ENCODE data around the gene FUT8.

DNA sequence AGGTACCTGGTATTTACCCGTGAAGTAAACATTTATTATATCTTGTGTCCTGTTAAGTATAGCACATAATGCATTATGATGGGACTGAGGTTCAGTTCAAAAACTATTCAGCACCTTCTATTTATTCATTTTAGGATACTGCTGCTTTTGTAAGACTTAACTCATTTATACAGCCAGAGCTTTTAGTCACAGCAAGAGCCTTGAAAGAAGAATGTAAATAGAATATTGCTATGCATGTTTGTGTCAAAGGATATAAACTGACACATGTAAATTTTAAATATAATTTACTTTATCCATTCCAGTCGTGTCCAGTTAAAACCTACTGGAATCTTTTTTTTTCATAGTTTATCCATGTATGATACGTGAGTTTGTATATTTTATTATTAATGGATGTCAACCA, 168.8 kb downstream of the FUT8 start:
- TF ChIP-seq, protein P1, sequence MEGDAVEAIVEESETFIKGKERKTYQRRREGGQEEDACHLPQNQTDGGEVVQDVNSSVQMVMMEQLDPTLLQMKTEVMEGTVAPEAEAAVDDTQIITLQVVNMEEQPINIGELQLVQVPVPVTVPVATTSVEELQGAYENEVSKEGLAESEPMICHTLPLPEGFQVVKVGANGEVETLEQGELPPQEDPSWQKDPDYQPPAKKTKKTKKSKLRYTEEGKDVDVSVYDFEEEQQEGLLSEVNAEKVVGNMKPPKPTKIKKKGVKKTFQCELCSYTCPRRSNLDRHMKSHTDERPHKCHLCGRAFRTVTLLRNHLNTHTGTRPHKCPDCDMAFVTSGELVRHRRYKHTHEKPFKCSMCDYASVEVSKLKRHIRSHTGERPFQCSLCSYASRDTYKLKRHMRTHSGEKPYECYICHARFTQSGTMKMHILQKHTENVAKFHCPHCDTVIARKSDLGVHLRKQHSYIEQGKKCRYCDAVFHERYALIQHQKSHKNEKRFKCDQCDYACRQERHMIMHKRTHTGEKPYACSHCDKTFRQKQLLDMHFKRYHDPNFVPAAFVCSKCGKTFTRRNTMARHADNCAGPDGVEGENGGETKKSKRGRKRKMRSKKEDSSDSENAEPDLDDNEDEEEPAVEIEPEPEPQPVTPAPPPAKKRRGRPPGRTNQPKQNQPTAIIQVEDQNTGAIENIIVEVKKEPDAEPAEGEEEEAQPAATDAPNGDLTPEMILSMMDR (IDR thresholded peaks at IDR 0.05; ENCODE audit: low read depth, low read length, missing input control): no peak
- TF ChIP-seq, protein P2, sequence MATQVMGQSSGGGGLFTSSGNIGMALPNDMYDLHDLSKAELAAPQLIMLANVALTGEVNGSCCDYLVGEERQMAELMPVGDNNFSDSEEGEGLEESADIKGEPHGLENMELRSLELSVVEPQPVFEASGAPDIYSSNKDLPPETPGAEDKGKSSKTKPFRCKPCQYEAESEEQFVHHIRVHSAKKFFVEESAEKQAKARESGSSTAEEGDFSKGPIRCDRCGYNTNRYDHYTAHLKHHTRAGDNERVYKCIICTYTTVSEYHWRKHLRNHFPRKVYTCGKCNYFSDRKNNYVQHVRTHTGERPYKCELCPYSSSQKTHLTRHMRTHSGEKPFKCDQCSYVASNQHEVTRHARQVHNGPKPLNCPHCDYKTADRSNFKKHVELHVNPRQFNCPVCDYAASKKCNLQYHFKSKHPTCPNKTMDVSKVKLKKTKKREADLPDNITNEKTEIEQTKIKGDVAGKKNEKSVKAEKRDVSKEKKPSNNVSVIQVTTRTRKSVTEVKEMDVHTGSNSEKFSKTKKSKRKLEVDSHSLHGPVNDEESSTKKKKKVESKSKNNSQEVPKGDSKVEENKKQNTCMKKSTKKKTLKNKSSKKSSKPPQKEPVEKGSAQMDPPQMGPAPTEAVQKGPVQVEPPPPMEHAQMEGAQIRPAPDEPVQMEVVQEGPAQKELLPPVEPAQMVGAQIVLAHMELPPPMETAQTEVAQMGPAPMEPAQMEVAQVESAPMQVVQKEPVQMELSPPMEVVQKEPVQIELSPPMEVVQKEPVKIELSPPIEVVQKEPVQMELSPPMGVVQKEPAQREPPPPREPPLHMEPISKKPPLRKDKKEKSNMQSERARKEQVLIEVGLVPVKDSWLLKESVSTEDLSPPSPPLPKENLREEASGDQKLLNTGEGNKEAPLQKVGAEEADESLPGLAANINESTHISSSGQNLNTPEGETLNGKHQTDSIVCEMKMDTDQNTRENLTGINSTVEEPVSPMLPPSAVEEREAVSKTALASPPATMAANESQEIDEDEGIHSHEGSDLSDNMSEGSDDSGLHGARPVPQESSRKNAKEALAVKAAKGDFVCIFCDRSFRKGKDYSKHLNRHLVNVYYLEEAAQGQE (IDR thresholded peaks at IDR 0.05): no peak
- TF ChIP-seq, protein P3, sequence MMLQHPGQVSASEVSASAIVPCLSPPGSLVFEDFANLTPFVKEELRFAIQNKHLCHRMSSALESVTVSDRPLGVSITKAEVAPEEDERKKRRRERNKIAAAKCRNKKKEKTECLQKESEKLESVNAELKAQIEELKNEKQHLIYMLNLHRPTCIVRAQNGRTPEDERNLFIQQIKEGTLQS (IDR thresholded peaks at IDR 0.05): no peak
- TF ChIP-seq, protein P4, sequence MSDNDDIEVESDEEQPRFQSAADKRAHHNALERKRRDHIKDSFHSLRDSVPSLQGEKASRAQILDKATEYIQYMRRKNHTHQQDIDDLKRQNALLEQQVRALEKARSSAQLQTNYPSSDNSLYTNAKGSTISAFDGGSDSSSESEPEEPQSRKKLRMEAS (IDR thresholded peaks at IDR 0.05): no peak
- no peak for TF ChIP-seq YY1 (IDR thresholded peaks at IDR 0.05)
- no peak for TF ChIP-seq FOXA1 (IDR thresholded peaks at IDR 0.05)
- TF ChIP-seq RAD21 (IDR thresholded peaks at IDR 0.05): no peak
- no peak for TF ChIP-seq JUND (IDR thresholded peaks at IDR 0.05)

All from liver (tissue), 3 donors.